H1 (cell line): ENCODE data around the gene TMEM156. TPM values are rescaled to one million over a fixed set of nuclear protein-coding genes. Genes with fewer than 3 reads are reported as not detected.

Source experiments
- CTCF ChIA-PET: fragments of 300-600 bp; sonication (Branson Sonifier 250); formaldehyde crosslinking; loops from one replicate; lab custom pipeline; 2021; ENCODE audit not compliant: partially characterized antibody; lab: Charles Lee
- POLR2A ChIA-PET: fragments of 300-600 bp; sonication (Branson Sonifier 250); formaldehyde crosslinking; loops from one replicate; lab custom pipeline; 2021; ENCODE audit warnings: inconsistent platforms; ENCODE audit not compliant: partially characterized antibody; lab: Charles Lee
- DNase-seq, 2 experiments: peaks; one replicate each; pipeline versions ENCODE4 v3.0.0 to v3.0.0-alpha.2; 2010 to 2022; ENCODE audit warnings: low spot score in 2 of 2, low read depth in 1 of 2, mixed read lengths in 1 of 2
- FAIRE-seq: peaks from 2 replicates; lab custom pipeline; 2011; peaks lifted over from hg19 to GRCh38; lab: Jason Lieb, UNC
- H2AFZ ChIP-seq: 2 replicates; pipeline ENCODE4 v1.8.1; 2012; ENCODE audit warnings: low read length, inconsistent platforms
- H2AK5ac ChIP-seq: 2 replicates; pipeline ENCODE4 v1.6.1; 2013; ENCODE audit warnings: low read depth, low read length
- H2BK120ac ChIP-seq: replicated peaks from 2 replicates; pipeline ENCODE3; 2013; ENCODE audit warnings: low read depth, low read length, inconsistent platforms
- H2BK12ac ChIP-seq: 2 replicates; pipeline ENCODE4 v1.6.1; 2013; ENCODE audit warnings: low read depth, low read length
- H2BK15ac ChIP-seq: 2 replicates; pipeline ENCODE4 v1.6.1; 2013; ENCODE audit warnings: low read length
- H2BK20ac ChIP-seq: 2 replicates; pipeline ENCODE4 v1.6.1; 2013; ENCODE audit warnings: low read length
- H2BK5ac ChIP-seq: 2 replicates; pipeline ENCODE4 v1.6.1; 2013; ENCODE audit warnings: low read depth, low read length
- H3K14ac ChIP-seq: 2 replicates; pipeline ENCODE4 v1.6.1; 2013; ENCODE audit warnings: inconsistent platforms; ENCODE audit not compliant: insufficient read length
- H3K18ac ChIP-seq: 2 replicates; pipeline ENCODE4 v1.6.1; 2013; ENCODE audit warnings: low read length; ENCODE audit errors: extremely low read depth
- H3K23ac ChIP-seq: 2 replicates; pipeline ENCODE4 v1.6.1; 2013; ENCODE audit warnings: inconsistent platforms; ENCODE audit not compliant: insufficient read length
- H3K23me2 ChIP-seq: 2 replicates; pipeline ENCODE4 v1.6.1; 2013; ENCODE audit warnings: low read depth, low read length
- H3K27ac ChIP-seq: 2 replicates; pipeline ENCODE4 v1.6.1; 2011; ENCODE audit warnings: low read depth, low read length, inconsistent platforms
- H3K27me3 ChIP-seq, 4 experiments: replicated peaks in 1 of 4; 1 replicate in 1 of 4; 2 replicates in 3 of 4; pipeline versions ENCODE4 v1.6.1 to v1.8.1; 2011 to 2013; ENCODE audit warnings: low read length in 3 of 4, mild to moderate bottlenecking in 3 of 4, inconsistent platforms in 2 of 4, mixed read lengths in 2 of 4, moderate library complexity in 1 of 4; ENCODE audit not compliant: control insufficient read depth in 3 of 4, insufficient read depth in 3 of 4; ENCODE audit errors: extremely low read depth in 1 of 4
- H3K36me3 ChIP-seq, 4 experiments: 2 replicates each; pipeline versions ENCODE4 v1.6.1 to v1.8.1; 2011 to 2013; ENCODE audit warnings: mild to moderate bottlenecking in 4 of 4, low read length in 3 of 4, moderate library complexity in 2 of 4, control low read depth in 1 of 4, inconsistent platforms in 1 of 4; ENCODE audit not compliant: insufficient read depth in 4 of 4, control insufficient read depth in 2 of 4
- H3K4ac ChIP-seq: replicated peaks from 2 replicates; pipeline ENCODE3; 2013; ENCODE audit warnings: low read length, low read depth, mixed read lengths, inconsistent platforms; ENCODE audit not compliant: insufficient read length
- H3K4me1 ChIP-seq, 4 experiments: replicated peaks in 1 of 4; 1 replicate in 1 of 4; 2 replicates in 3 of 4; pipeline versions ENCODE4 v1.6.1 to v1.8.1; 2011 to 2013; ENCODE audit warnings: low read length in 3 of 4, inconsistent platforms in 2 of 4, mixed read lengths in 1 of 4; ENCODE audit not compliant: insufficient read depth in 4 of 4, control insufficient read depth in 3 of 4
- H3K4me2 ChIP-seq, 2 experiments: 2 replicates each; pipeline versions ENCODE4 v1.6.1 to v1.8.1; 2011 to 2013; ENCODE audit warnings: low read depth in 2 of 2, low read length in 2 of 2, control low read depth in 1 of 2, inconsistent platforms in 1 of 2, mild to moderate bottlenecking in 1 of 2; ENCODE audit not compliant: insufficient read depth in 1 of 2
- H3K4me3 ChIP-seq, 4 experiments: fragments of 200-600, 300-600 bp in 1 of 4; sonication (generic), shearing (Covaris generic), sonication (Bioruptor Twin) in 1 of 4; 2 replicates each; pipeline versions ENCODE4 v1.5.1 to v1.8.1; 2011 to 2016; ENCODE audit warnings: low read length in 4 of 4, low read depth in 3 of 4, control low read depth in 2 of 4, inconsistent platforms in 2 of 4, mild to moderate bottlenecking in 2 of 4, mixed read lengths in 1 of 4, moderate library complexity in 1 of 4; ENCODE audit not compliant: insufficient read depth in 2 of 4; ENCODE audit errors: extremely low read depth in 1 of 4
- H3K56ac ChIP-seq: replicated peaks from 2 replicates; pipeline ENCODE3; 2013; ENCODE audit warnings: low read depth, mild to moderate bottlenecking, mixed read lengths, low read length, inconsistent platforms; ENCODE audit not compliant: insufficient read length
- H3K79me1 ChIP-seq: 2 replicates; pipeline ENCODE4 v1.6.1; 2013; ENCODE audit warnings: low read depth, low read length, control low read depth
- H3K79me2 ChIP-seq, 2 experiments: 2 replicates each; pipeline versions ENCODE4 v1.6.1 to v1.8.1; 2012 to 2013; ENCODE audit warnings: low read length in 2 of 2, mild to moderate bottlenecking in 2 of 2, inconsistent platforms in 1 of 2; ENCODE audit not compliant: insufficient read depth in 2 of 2, control insufficient read depth in 1 of 2
- H3K9ac ChIP-seq, 4 experiments: replicated peaks in 1 of 4; 1 replicate in 1 of 4; 2 replicates in 3 of 4; pipeline versions ENCODE4 v1.6.1 to v1.8.1; 2011 to 2013; ENCODE audit warnings: low read depth in 3 of 4, low read length in 3 of 4, control low read depth in 2 of 4, mild to moderate bottlenecking in 2 of 4, moderate library complexity in 2 of 4, inconsistent platforms in 1 of 4; ENCODE audit errors: extremely low read depth in 1 of 4
- H3K9me3 ChIP-seq, 2 experiments: 2 replicates each; pipeline versions ENCODE4 v1.6.1 to v1.8.1; 2012 to 2013; ENCODE audit warnings: mild to moderate bottlenecking in 2 of 2, moderate library complexity in 2 of 2, control low read depth in 1 of 2, inconsistent platforms in 1 of 2, low read depth in 1 of 2, low read length in 1 of 2, mixed read lengths in 1 of 2; ENCODE audit not compliant: insufficient read depth in 2 of 2
- H4K20me1 ChIP-seq, 2 experiments: replicated peaks in 1 of 2; 2 replicates each; pipeline versions ENCODE3 to v1.8.1; 2011 to 2013; ENCODE audit warnings: inconsistent platforms in 2 of 2, low read length in 2 of 2, mild to moderate bottlenecking in 1 of 2; ENCODE audit not compliant: insufficient read depth in 2 of 2, control insufficient read depth in 1 of 2
- H4K5ac ChIP-seq: 2 replicates; pipeline ENCODE4 v1.6.1; 2013; ENCODE audit warnings: low read length, low read depth, mixed read lengths, inconsistent platforms; ENCODE audit not compliant: insufficient read length
- H4K8ac ChIP-seq: 2 replicates; pipeline ENCODE4 v1.8.0; 2013; ENCODE audit warnings: mild to moderate bottlenecking, moderate library complexity, low read length, inconsistent platforms; ENCODE audit not compliant: insufficient read depth; ENCODE audit errors: extremely low read depth
- H4K91ac ChIP-seq: replicated peaks from 2 replicates; pipeline ENCODE3; 2013; ENCODE audit warnings: low read length, mixed read lengths, inconsistent platforms; ENCODE audit not compliant: insufficient read length
- CTBP2 ChIP-seq: IDR thresholded peaks from 2 replicates; pipeline ENCODE4 v1.7.0; 2011; ENCODE audit warnings: borderline replicate concordance, mild to moderate bottlenecking, moderate library complexity, mixed read lengths, low read length; ENCODE audit not compliant: insufficient read depth, insufficient read length
- EGR1 ChIP-seq: IDR thresholded peaks from 2 replicates; pipeline ENCODE4 v1.6.1; 2011; ENCODE audit warnings: low read depth, low read length, borderline replicate concordance
- EZH2 ChIP-seq: fragments of 200-600 bp; sonication (generic); IDR thresholded peaks from 2 replicates; pipeline ENCODE4 v1.7.1; 2012; ENCODE audit warnings: low read depth, mild to moderate bottlenecking, moderate library complexity, low read length, inconsistent platforms; ENCODE audit not compliant: severe bottlenecking
- HDAC2 ChIP-seq, 2 experiments: fragments of 300-600 bp in 1 of 2; sonication (generic) in 1 of 2; IDR thresholded peaks; 2 replicates each; pipeline ENCODE4 v1.6.1; 2011 to 2012; ENCODE audit warnings: low read depth in 2 of 2, low read length in 2 of 2, mild to moderate bottlenecking in 2 of 2, moderate library complexity in 2 of 2, borderline replicate concordance in 1 of 2, inconsistent platforms in 1 of 2
- HDAC6 ChIP-seq: IDR thresholded peaks from one replicate; pipeline ENCODE4 v1.7.1; 2012; ENCODE audit warnings: low read depth, mild to moderate bottlenecking, inconsistent platforms, low read length, moderate library complexity
- MAFK ChIP-seq: IDR thresholded peaks from 2 replicates; pipeline ENCODE4 v1.6.1; 2012; ENCODE audit warnings: low read depth, mild to moderate bottlenecking, improper control_type of control experiment, low read length
- NRF1 ChIP-seq: IDR thresholded peaks from 2 replicates; pipeline ENCODE4 v1.6.1; 2011; ENCODE audit warnings: mild to moderate bottlenecking, low read depth, low read length, improper control_type of control experiment
- PHF8 ChIP-seq: fragments of 200-600 bp; sonication (generic); conservative IDR thresholded peaks from 2 replicates; pipeline ENCODE4 v1.7.1; 2012; ENCODE audit warnings: low read depth, mild to moderate bottlenecking, inconsistent platforms, low read length, moderate library complexity
- RFX5 ChIP-seq: IDR thresholded peaks from 2 replicates; pipeline ENCODE4 v1.6.1; 2011; ENCODE audit warnings: low read depth, low read length, improper control_type of control experiment, borderline replicate concordance
- RXRA ChIP-seq: IDR thresholded peaks from 2 replicates; pipeline ENCODE4 v1.6.1; 2011; ENCODE audit warnings: low read depth, mild to moderate bottlenecking, low read length, moderate library complexity; ENCODE audit not compliant: insufficient read depth
- SAP30 ChIP-seq: fragments of 300-600 bp; sonication (generic); IDR thresholded peaks from 2 replicates; pipeline ENCODE4 v1.7.1; 2012; ENCODE audit warnings: low read length, moderate library complexity, mild to moderate bottlenecking, inconsistent platforms; ENCODE audit not compliant: insufficient read depth, insufficient replicate concordance
- SIX5 ChIP-seq: IDR thresholded peaks from 2 replicates; pipeline ENCODE4 v1.6.1; 2011; ENCODE audit warnings: mild to moderate bottlenecking, low read depth, low read length
- TAF7 ChIP-seq: optimal IDR thresholded peaks from 2 replicates; pipeline ENCODE3; 2011; ENCODE audit warnings: low read depth, mild to moderate bottlenecking, inconsistent platforms, low read length, moderate library complexity, borderline replicate concordance
- YY1 ChIP-seq: IDR thresholded peaks from 2 replicates; pipeline ENCODE4 v1.6.1; 2011; ENCODE audit warnings: low read depth, mild to moderate bottlenecking, low read length
- WGBS, 2 experiments: shearing (Covaris generic) in 1 of 2; methylation state at CpG; one replicate each; pipeline versions ENCODE4 v1.1.6 to v1.1.7; 2013 to 2015; ENCODE audit warnings: low lambda C conversion rate in 2 of 2, mixed read lengths in 2 of 2, inconsistent platforms in 1 of 2, low coverage in 1 of 2, missing lambda C conversion rate in 1 of 2; ENCODE audit not compliant: insufficient replicate concordance in 2 of 2, insufficient coverage in 1 of 2, insufficient read length in 1 of 2; ENCODE audit errors: extremely low coverage in 1 of 2, missing lambda C conversion rate in 1 of 2; 5-methylcytosine and 5-hydroxymethylcytosine counted together
- polyA plus RNA-seq, 7 experiments: library from polyadenylated mRNA; depleted of rRNA in 3 of 7; stranded (reverse) in 5 of 7; unstranded in 2 of 7; fragments of >200 nt in 5 of 7; fragments of 200-250 nt in 2 of 7; gene quantifications; 1 replicate in 5 of 7; 2 replicates in 1 of 7; 4 replicates in 1 of 7; pipeline versions ENCODE4 v1.2.1 to v1.2.3, GENCODE V29; 2011 to 2013; ENCODE audit warnings: missing spikeins in 2 of 7, mixed read lengths in 2 of 7
- total RNA-seq: library from RNA; stranded (reverse); fragmentation: NEBNext Ultra II Directional; extraction: Animal tissue kit (Norgen Biotek cat#: 25700); gene quantifications from 2 replicates; pipeline ENCODE4 v1.2.1, GENCODE V29; 2021

Gene TMEM156
- total and polyA plus RNA-seq, 2 of the 8 experiments (the other 6 are each of a cell fraction or from before 2014, with no cell fraction given) = not detected

GRCh38 chr4:38994135-38994534 is 38.1 kb downstream of the TMEM156 start:
- no peak overlapping the region for H3K27ac ChIP-seq
- H3K4me3 ChIP-seq = no peak overlapping the region
- no peak overlapping the region for H2BK12ac ChIP-seq
- H3K4me1 ChIP-seq = no peaks in the 10 kb centered on the region
- no peaks in the 10 kb centered on the region for H3K79me1 ChIP-seq
- H2BK20ac ChIP-seq = no peak overlapping the region
- no peaks in the 10 kb centered on the region for H3K9me3 ChIP-seq
- FAIRE-seq (no peak), DNase-seq (no peak)
- H4K91ac ChIP-seq = no peak overlapping the region
- H3K56ac ChIP-seq = no peak overlapping the region
- no peaks in the 10 kb centered on the region for H3K23me2 ChIP-seq
- H4K5ac ChIP-seq = no peak overlapping the region
- no peak overlapping the region for H3K14ac ChIP-seq
- H3K9ac ChIP-seq = no peak overlapping the region
- no peaks in the 10 kb centered on the region for H3K36me3 ChIP-seq
- no peak overlapping the region for H3K23ac ChIP-seq
- POLR2A ChIA-PET = no interaction called here
- H2BK15ac ChIP-seq = no peak overlapping the region
- no peak overlapping the region for H3K4ac ChIP-seq
- no peak overlapping the region for H2BK5ac ChIP-seq
- H2AFZ ChIP-seq = no peak overlapping the region
- no peaks in the 10 kb centered on the region for H3K79me2 ChIP-seq
- H4K20me1 ChIP-seq = no peaks in the 10 kb centered on the region
- CTCF ChIA-PET = interaction anchor here (0.7 to 1.3 kb wide), 6 partner anchors 29 to 785 kb away, joined by 3 to 6 read pairs (median 4); no protein-coding TSS in a partner anchor
- no peak overlapping the region for H3K18ac ChIP-seq
- no peak overlapping the region for H2AK5ac ChIP-seq
- no peak overlapping the region for H4K8ac ChIP-seq
- H2BK120ac ChIP-seq = no peak overlapping the region
- no peaks in the 10 kb centered on the region for H3K27me3 ChIP-seq
- 95% methylated on average over 4 of the region's 4 CpGs; no CpG with 5 or more reads in 1 of the 2 experiments for WGBS, 2 experiments
- no peak overlapping the region for H3K4me2 ChIP-seq
- TF ChIP-seq HDAC2 (IDR thresholded peaks at IDR 0.05; ENCODE audit: borderline replicate concordance in 1 of 2, low read depth in 2 of 2, low read length in 2 of 2) (no peak), MAFK (no peak), TAF7 (no peak), RFX5 (no peak), SIX5 (no peak), YY1 (no peak), PHF8 (no peak), EZH2 (no peak), EGR1 (no peak), RXRA (no peak), NRF1 (no peak), CTBP2 (no peak), SAP30 (no peak), HDAC6 (no peak)
